WTC11 (cell line): ENCODE data around the gene ENTHD1.

ENCODE experiments used
- ZNF232 ChIP-seq: sonication (generic); formaldehyde crosslinking; IDR thresholded peaks from 2 replicates; pipeline ENCODE4 v1.8.0; 2022; ENCODE audit warnings: mild to moderate bottlenecking, missing genetic modification reagents
- TF ChIP-seq, protein P1 (sequence below): sonication (generic); formaldehyde crosslinking; IDR thresholded peaks from 2 replicates; pipeline ENCODE4 v1.8.1; 2023; ENCODE audit warnings: mild to moderate bottlenecking, missing genetic modification reagents, borderline replicate concordance

DNA sequence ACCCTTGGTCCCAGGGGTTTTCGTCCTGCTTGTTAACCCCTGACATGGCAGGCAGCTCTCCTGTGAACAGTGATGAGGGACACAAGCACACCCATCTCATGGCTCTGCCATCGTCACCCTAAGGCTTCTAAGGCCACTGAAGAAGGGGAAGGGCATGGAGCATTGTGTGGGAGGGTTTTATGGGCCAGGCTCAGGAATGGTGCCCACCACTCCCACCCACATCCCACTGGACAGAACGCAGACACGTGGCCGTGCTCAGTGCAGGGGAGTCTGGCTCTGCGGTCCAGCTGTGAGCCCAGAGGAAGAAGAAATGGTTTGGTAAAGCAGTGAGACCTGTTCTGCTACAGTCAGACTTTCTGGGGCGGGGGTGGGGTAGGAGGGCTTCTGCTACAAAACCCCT lies 193.0 kb downstream of the ENTHD1 start:
- TF ChIP-seq, protein P1, sequence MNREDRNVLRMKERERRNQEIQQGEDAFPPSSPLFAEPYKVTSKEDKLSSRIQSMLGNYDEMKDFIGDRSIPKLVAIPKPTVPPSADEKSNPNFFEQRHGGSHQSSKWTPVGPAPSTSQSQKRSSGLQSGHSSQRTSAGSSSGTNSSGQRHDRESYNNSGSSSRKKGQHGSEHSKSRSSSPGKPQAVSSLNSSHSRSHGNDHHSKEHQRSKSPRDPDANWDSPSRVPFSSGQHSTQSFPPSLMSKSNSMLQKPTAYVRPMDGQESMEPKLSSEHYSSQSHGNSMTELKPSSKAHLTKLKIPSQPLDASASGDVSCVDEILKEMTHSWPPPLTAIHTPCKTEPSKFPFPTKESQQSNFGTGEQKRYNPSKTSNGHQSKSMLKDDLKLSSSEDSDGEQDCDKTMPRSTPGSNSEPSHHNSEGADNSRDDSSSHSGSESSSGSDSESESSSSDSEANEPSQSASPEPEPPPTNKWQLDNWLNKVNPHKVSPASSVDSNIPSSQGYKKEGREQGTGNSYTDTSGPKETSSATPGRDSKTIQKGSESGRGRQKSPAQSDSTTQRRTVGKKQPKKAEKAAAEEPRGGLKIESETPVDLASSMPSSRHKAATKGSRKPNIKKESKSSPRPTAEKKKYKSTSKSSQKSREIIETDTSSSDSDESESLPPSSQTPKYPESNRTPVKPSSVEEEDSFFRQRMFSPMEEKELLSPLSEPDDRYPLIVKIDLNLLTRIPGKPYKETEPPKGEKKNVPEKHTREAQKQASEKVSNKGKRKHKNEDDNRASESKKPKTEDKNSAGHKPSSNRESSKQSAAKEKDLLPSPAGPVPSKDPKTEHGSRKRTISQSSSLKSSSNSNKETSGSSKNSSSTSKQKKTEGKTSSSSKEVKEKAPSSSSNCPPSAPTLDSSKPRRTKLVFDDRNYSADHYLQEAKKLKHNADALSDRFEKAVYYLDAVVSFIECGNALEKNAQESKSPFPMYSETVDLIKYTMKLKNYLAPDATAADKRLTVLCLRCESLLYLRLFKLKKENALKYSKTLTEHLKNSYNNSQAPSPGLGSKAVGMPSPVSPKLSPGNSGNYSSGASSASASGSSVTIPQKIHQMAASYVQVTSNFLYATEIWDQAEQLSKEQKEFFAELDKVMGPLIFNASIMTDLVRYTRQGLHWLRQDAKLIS = no peak
- TF ChIP-seq ZNF232 (CRISPR knock-in tag) = no peak
